Heart left ventricle (tissue), 16 donors: ENCODE results near the gene CNKSR3. TPM values are rescaled to one million over a fixed set of nuclear protein-coding genes. Genes with fewer than 3 reads are reported as not detected.
A peak's percentile ranks its signal among the peaks of the same experiment; 100 is the strongest.

ENCODE experiments used
- ATAC-seq, 4 donors: fragments of 200-7000 bp; cut with Tn5 transposase; one replicate each; pipeline ENCODE4 v1.9.1; 2020 to 2022; ENCODE audit warnings: moderate library complexity in 4 of 4, mild to moderate bottlenecking in 3 of 4, moderate number of reproducible peaks in 1 of 4
- DNase-seq, 5 donors: peaks; one replicate each; pipeline ENCODE4 v3.0.0-alpha.2; 2020
- H3K27ac ChIP-seq, 12 donors: fragments of 200-600 bp; sonication (generic) in 4 of 12; one replicate each; pipeline versions ENCODE4 v1.5.0 to v1.8.0; 2016 to 2022; ENCODE audit warnings: mild to moderate bottlenecking in 2 of 12
- H3K27me3 ChIP-seq, 9 donors: fragments of 200-600 bp; sonication (generic) in 2 of 9; one replicate each; pipeline versions ENCODE4 v1.5.1 to v1.8.0; 2016 to 2022; ENCODE audit warnings: mild to moderate bottlenecking in 3 of 9
- H3K36me3 ChIP-seq, 9 donors: fragments of 200-600 bp; sonication (generic) in 2 of 9; one replicate each; pipeline versions ENCODE4 v1.5.0 to v1.8.0; 2018 to 2022; ENCODE audit warnings: mild to moderate bottlenecking in 2 of 9
- H3K4me1 ChIP-seq, 12 donors: fragments of 200-600 bp; sonication (generic) in 4 of 12; one replicate each; pipeline versions ENCODE4 v1.5.0 to v1.8.0; 2016 to 2022; ENCODE audit warnings: mild to moderate bottlenecking in 3 of 12
- H3K4me3 ChIP-seq, 12 donors: fragments of 200-600 bp; sonication (generic) in 4 of 12; one replicate each; pipeline versions ENCODE4 v1.5.0 to v1.8.0; 2017 to 2022; ENCODE audit warnings: mild to moderate bottlenecking in 9 of 12, moderate library complexity in 4 of 12
- H3K9me3 ChIP-seq, 12 donors: fragments of 200-600 bp; sonication (generic) in 4 of 12; one replicate each; pipeline versions ENCODE4 v1.5.0 to v1.8.0; 2016 to 2022; ENCODE audit warnings: mild to moderate bottlenecking in 1 of 12
- CTCF ChIP-seq, 12 donors: fragments of 200-600 bp; sonication (generic) in 4 of 12; IDR thresholded peaks; one replicate each; pipeline versions ENCODE4 v1.5.0 to v1.8.0; 2018 to 2022; ENCODE audit warnings: antibody characterized with exemption in 12 of 12, mild to moderate bottlenecking in 5 of 12
- POLR2A ChIP-seq, 2 donors: fragments of 450-650 bp; IDR thresholded peaks; one replicate each; pipeline ENCODE4 v1.6.1; 2017; ENCODE audit warnings: antibody characterized with exemption in 2 of 2, mild to moderate bottlenecking in 2 of 2, moderate library complexity in 2 of 2
- WGBS, 4 donors: extraction: QIAGEN DNeasy Blood & Tissue Kit in 2 of 4; methylation state at CpG; one replicate each; pipeline versions ENCODE4 v1.1.5 to v1.1.7; 2013 to 2018; 5-methylcytosine and 5-hydroxymethylcytosine counted together
- intact Hi-C, 10 donors: fragments of 100-400 bp; cut with DNase I; formaldehyde crosslinking; loops; one replicate each; pipeline versions ENCODE4 v1.11.1 to v1.14.2; 2022
- polyA plus RNA-seq, 2 donors: library from polyadenylated mRNA; stranded (reverse); fragments of 200-250 nt; gene quantifications; one replicate each; pipeline ENCODE4 v1.2.3, GENCODE V29; 2013
- total RNA-seq, 9 donors: library from RNA; depleted of rRNA in 2 of 9; stranded (reverse); fragments of >200 nt in 2 of 9; fragmentation: NEBNext Ultra II Directional in 3 of 9; extraction: Animal tissue kit (Norgen Biotek cat#: 25700) in 3 of 9; gene quantifications; one replicate each; pipeline versions ENCODE4 v1.1.0 to v1.2.4, GENCODE V29; 2016 to 2023
- donor health status: ischemic (EF 13 %, LVEDD 7.1; RV severe dilation, severe dysfunction).
- donor health status: healthy with polysubstance abuse.
- donor health status: DM: no; HTN: yes; CAD: no.
- donor health status: DM: no; HTN: no; CAD: no.
- donor health status: ischemic (EF 25% LVEDD 6.9; RV normal size, moderate dysfunction).
- donor health status: ischemic (EF 25% LVEDD 5.7; RV mildly dilated, moderate dysfunction).
- donor health status: healthy.
- donor health status: DM: yes; HTN: yes; CAD: no.
- donor health status: ischemic (EF 35%, LVEDD 5.7; RV mildly dilated, moderate dysfunction).
- donor health status: nonischemic (EF 11% LVEDD 7.7; RV severe dilation, severe dysfunction).
- donor health status: DM: yes; HTN: yes; CAD: no.
- donor health status: PGD.
- donor health status: ischemic (EF 29% LVEDD 5.4; RV normal size, mild dysfunction).
- donor health status: nonischemic (EF 23%, LVEDD 6.1; RV moderate dilation, normal function).

Gene CNKSR3
- total and polyA plus RNA-seq, 11 donors, result 5.9 to 30.7 (median 17.7) TPM

DNA sequence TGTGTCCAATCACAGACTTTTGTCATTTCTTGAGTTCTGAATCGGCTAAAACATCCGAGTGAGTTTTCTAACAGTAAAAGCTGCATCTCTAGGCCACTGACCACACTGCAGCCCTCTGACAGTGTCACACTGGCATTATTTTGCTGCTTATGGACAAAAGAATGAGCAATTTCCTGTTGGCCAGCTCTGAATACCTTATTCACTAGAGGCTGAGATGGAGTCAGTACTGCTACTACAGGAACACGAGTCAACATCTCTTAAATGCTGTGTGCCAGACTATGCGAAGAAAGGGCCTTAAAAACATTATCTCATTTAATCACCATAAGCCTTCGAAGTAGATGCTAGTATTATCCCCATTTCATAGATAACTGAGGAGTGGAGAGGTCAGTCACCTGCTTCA is 111.4 kb downstream of the CNKSR3 start:
- no peak overlapping the region for H3K27ac ChIP-seq
- intact Hi-C loops, result no loop called here
- DNase-seq, result no peak
- 65 to 81% (median 70%) methylated on average over 5 of the region's 5 CpGs for WGBS, 4 donors
- TF ChIP-seq CTCF (IDR thresholded peaks at IDR 0.05) (no peak), POLR2A (IDR thresholded peaks at IDR 0.05) (no peak)
- H3K4me3 ChIP-seq, result no peak overlapping the region
- H3K9me3 ChIP-seq, result no peaks in the 10 kb centered on the region
- H3K36me3 ChIP-seq, result peaks cover 0 to 9% (median 7%) of the 10 kb centered on the region in 9 donors
- no peaks in the 10 kb centered on the region for H3K27me3 ChIP-seq
- ATAC-seq, result no peak
- H3K4me1 ChIP-seq, result peaks cover 0 to 9% (median 5%) of the 10 kb centered on the region in 12 donors

DNA sequence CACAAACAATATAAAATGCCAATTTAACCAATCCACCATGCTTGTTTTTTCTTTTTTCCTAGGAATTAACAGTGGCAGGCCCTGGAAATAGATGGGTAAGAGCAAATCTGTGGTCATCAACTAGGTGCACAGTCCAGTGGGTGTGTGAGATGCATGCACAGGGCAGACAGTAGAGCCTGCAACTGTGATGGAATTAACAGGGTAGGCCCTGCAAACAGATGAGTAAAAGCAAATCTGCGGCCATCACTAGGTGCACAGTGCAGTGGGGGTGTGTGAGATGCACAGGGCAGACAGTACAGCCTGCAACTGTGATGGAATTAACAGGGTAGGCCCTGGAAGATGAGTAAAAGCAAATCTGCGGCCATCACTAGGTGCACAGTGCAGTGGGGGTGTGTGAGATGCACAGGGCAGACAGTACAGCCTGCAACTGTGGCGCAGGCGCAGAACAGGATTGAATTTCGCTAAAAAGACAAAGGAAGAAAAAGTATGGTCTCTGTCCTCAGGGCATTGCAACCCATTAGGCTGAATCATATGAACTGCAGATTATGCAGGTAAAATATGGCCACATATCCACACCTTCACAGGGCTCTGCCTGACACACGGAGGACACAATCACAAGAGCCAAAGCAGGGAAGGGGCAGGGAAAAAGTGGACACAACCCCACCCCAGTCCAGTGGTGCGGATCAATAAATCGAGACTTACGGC is 112.8 kb downstream of the CNKSR3 start:
- H3K4me1 ChIP-seq, result peaks cover 0 to 4% (median 0%) of the 10 kb centered on the region in 12 donors
- H3K27ac ChIP-seq, result no peak overlapping the region
- TF ChIP-seq CTCF (IDR thresholded peaks at IDR 0.05), result no peak
- no peak for TF ChIP-seq POLR2A (IDR thresholded peaks at IDR 0.05)
- no peaks in the 10 kb centered on the region for H3K27me3 ChIP-seq
- no peak for ATAC-seq
- H3K36me3 ChIP-seq, result peaks cover 0 to 9% (median 7%) of the 10 kb centered on the region in 9 donors
- no peak overlapping the region for H3K4me3 ChIP-seq
- H3K9me3 ChIP-seq, result no peaks in the 10 kb centered on the region
- 95 to 98% (median 97%) methylated on average over 9 of the region's 9 CpGs for WGBS, 4 donors
- DNase-seq, result no peak
- intact Hi-C loops, result no loop called here

DNA sequence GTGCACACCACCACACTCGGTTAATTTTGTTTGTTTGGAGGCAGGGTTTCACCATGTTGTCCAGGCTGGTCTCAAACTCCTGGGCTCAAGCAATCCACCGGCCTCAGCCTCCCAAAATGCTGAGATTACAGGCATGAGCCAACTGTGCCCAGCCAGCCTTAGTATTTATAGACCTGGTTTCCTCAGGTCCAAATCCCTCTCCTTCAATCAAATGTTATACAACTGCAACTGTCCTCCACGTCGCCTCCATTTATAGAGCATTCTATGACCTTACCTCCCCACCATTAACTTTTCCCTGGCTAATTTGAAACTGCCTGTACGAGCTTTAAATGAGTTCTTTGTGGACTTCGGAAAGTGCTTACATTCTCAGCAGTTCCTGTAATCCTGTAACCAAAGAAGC is 114.6 kb downstream of the CNKSR3 start:
- TF ChIP-seq POLR2A (IDR thresholded peaks at IDR 0.05) (no peak), CTCF (IDR thresholded peaks at IDR 0.05) (no peak)
- H3K4me1 ChIP-seq, result peaks cover 0 to 4% (median 0%) of the 10 kb centered on the region in 12 donors
- no peak for DNase-seq
- intact Hi-C loops, result no loop called here
- 77 to 88% (median 83%) methylated on average over 6 of the region's 6 CpGs for WGBS, 4 donors
- no peaks in the 10 kb centered on the region for H3K27me3 ChIP-seq
- peak in 2 of 4 donors; percentile 65 to 69 for ATAC-seq
- no peaks in the 10 kb centered on the region for H3K9me3 ChIP-seq
- peaks cover 0 to 2% (median 0%) of the 10 kb centered on the region in 9 donors for H3K36me3 ChIP-seq
- H3K27ac ChIP-seq, result no peak overlapping the region
- no peak overlapping the region for H3K4me3 ChIP-seq

DNA sequence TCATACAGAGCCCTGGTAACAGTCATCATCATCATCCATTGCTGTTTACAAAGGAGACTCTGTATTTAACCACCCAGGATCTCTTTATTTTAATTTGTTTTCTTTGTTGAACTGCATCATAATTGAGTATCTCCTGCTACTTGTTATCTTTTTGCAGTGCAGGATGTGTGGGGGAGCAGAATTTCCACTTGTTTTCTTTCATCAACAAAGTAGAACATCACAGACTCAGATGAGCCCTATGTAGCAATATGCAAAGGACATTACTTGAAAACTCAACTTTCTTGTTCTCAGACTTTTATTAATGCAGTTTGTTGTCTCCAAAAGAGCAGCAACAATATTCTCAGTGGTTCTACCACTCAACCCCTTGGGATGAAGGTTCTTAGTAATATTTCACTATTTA is 115.2 kb downstream of the CNKSR3 start:
- TF ChIP-seq POLR2A (IDR thresholded peaks at IDR 0.05), result no peak
- no peak for TF ChIP-seq CTCF (IDR thresholded peaks at IDR 0.05)
- Histone ChIP-seq H3K27ac (no peak overlapping the region), H3K4me1 (peaks cover 0 to 4% (median 0%) of the 10 kb centered on the region in 12 donors), H3K27me3 (no peaks in the 10 kb centered on the region), H3K36me3 (no peaks in the 10 kb centered on the region), H3K9me3 (no peaks in the 10 kb centered on the region), H3K4me3 (no peak overlapping the region)
- intact Hi-C loops, result no loop called here
- DNase-seq, result no peak
- ATAC-seq, result no peak
